Esophagus squamous epithelium (tissue), 5 donors: Measurements from ENCODE around the gene CMTM2. TPM values are rescaled to one million over a fixed set of nuclear protein-coding genes. Genes with fewer than 3 reads are reported as not detected.

Experiments used
- DNase-seq: peaks from one replicate; lab custom pipeline; 2025; lab: John Stamatoyannopoulos, UW
- H3K27ac ChIP-seq, 4 donors: fragments of 200-600 bp; sonication (generic); one replicate each; pipeline ENCODE4 v1.5.1; 2016 to 2019; ENCODE audit warnings: mild to moderate bottlenecking in 1 of 4
- H3K27me3 ChIP-seq, 4 donors: fragments of 200-600 bp; sonication (generic); 1 replicate in 3 of 4; 2 replicates in 1 of 4; pipeline versions ENCODE4 v1.5.1 to v1.6.0; 2017 to 2021; ENCODE audit warnings: antibody characterized with exemption in 1 of 4
- H3K36me3 ChIP-seq, 3 donors: fragments of 200-600 bp; sonication (generic); one replicate each; pipeline ENCODE4 v1.5.1; 2016 to 2019
- H3K4me1 ChIP-seq, 3 donors: fragments of 200-600 bp; sonication (generic); one replicate each; pipeline ENCODE4 v1.5.1; 2017 to 2019
- H3K4me3 ChIP-seq, 4 donors: fragments of 200-600 bp; sonication (generic); 1 replicate in 3 of 4; 2 replicates in 1 of 4; pipeline ENCODE4 v1.5.1; 2016 to 2019; ENCODE audit warnings: mild to moderate bottlenecking in 2 of 4, moderate library complexity in 1 of 4
- H3K9me3 ChIP-seq, 3 donors: fragments of 200-600 bp; sonication (generic); one replicate each; pipeline ENCODE4 v1.5.1; 2016 to 2019
- POLR2A ChIP-seq, 4 donors: fragments of 450-650 bp; IDR thresholded peaks; one replicate each; pipeline ENCODE4 v1.6.1; 2017; ENCODE audit warnings: antibody characterized with exemption in 4 of 4, mild to moderate bottlenecking in 4 of 4, moderate library complexity in 3 of 4
- WGBS, 2 donors: methylation state at CpG; one replicate each; pipeline ENCODE4 v1.1.5; 2018; 5-methylcytosine and 5-hydroxymethylcytosine counted together
- intact Hi-C: fragments of 100-400 bp; cut with DNase I; formaldehyde crosslinking; loops from one replicate; pipeline ENCODE4 v1.15.0; 2022
- total RNA-seq, 4 donors: library from RNA; depleted of rRNA; stranded (reverse); fragments of >200 nt; gene quantifications; one replicate each; pipeline ENCODE4 v1.1.0, GENCODE V29; 2016
- TF ChIP-seq, protein P1 (sequence below), 6 experiments: fragments of 450-650 bp in 4 of 6; fragments of 200-600 bp in 2 of 6; sonication (generic) in 2 of 6; IDR thresholded peaks; one replicate each; pipeline ENCODE4 v1.5.1; 2016 to 2019; ENCODE audit warnings: antibody characterized with exemption in 6 of 6, mild to moderate bottlenecking in 4 of 6, moderate library complexity in 4 of 6
- donor health status: DM: yes; HTN: yes; CAD: no.

The CMTM2 gene
- total RNA-seq, 4 donors from 2014 or later, result not detected

DNA sequence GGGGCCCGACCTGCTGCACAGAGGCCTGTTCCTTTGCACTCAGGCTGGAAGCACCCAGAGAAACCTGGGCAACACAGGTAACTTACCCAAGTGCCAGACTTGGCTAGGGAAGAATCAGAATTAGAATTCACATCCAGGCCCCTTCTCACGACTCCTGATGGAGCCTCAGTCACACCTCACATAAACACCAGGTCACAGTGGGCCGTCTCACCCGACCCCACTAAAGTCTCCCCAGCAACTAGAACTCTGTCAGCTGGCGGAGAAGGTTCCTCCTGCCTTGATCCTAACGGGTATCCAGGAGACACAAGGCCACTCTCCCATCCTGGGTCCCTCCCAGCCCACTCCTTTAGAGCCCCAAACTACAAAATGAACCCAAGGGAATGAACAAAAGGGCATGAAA, 35.7 kb upstream of the CMTM2 start:
- Histone ChIP-seq H3K9me3 (no peaks in the 10 kb centered on the region), H3K27ac (no peak overlapping the region), H3K36me3 (peaks cover 0 to 77% (median 0%) of the 10 kb centered on the region in 3 donors), H3K4me3 (no peak overlapping the region), H3K4me1 (peaks cover 0 to 28% (median 2%) of the 10 kb centered on the region in 3 donors), H3K27me3 (no peaks in the 10 kb centered on the region)
- no peak for DNase-seq
- WGBS, 2 donors, result 90 to 97% methylated on average over 4 to 5 of the region's 6 CpGs
- intact Hi-C loops, result no loop called here
- TF ChIP-seq POLR2A (IDR thresholded peaks at IDR 0.05), result no peak
- TF ChIP-seq, protein P1, sequence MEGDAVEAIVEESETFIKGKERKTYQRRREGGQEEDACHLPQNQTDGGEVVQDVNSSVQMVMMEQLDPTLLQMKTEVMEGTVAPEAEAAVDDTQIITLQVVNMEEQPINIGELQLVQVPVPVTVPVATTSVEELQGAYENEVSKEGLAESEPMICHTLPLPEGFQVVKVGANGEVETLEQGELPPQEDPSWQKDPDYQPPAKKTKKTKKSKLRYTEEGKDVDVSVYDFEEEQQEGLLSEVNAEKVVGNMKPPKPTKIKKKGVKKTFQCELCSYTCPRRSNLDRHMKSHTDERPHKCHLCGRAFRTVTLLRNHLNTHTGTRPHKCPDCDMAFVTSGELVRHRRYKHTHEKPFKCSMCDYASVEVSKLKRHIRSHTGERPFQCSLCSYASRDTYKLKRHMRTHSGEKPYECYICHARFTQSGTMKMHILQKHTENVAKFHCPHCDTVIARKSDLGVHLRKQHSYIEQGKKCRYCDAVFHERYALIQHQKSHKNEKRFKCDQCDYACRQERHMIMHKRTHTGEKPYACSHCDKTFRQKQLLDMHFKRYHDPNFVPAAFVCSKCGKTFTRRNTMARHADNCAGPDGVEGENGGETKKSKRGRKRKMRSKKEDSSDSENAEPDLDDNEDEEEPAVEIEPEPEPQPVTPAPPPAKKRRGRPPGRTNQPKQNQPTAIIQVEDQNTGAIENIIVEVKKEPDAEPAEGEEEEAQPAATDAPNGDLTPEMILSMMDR (IDR thresholded peaks at IDR 0.05), result no peak

DNA sequence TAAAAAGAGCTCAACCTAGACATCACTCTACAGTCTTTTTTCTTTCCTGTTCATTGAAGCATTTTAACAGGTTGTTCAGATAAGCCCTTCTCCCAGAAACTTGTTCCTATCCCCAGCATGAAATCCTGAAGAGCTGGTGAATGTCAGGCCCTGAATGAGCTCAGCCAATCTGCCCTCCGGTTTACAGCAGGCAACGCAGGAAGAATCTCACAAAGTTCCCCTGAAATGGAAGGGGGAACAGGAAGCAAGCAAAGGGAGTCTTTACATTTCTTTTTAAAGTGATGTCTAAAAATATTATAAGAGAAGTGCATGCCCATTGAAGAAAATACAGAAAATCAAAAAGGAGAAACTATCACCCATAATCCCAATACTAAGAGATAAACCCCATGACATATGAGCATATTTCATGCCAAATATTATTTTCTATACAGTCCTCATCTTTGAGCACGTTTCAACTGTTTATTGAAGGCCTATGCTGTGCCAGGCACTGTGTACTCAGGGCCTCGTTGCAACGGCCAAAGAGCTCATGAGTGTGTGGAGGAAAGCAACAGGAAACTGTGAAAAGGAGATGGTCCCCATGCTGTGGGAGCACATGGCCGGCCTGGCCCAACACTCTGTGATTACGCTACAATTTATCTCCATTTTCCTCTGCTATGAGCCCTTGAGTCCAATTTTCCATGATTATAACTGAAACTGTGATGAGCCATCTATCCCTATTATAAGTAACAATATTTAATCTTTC, 35.1 kb upstream of the CMTM2 start:
- Histone ChIP-seq H3K9me3 (no peaks in the 10 kb centered on the region), H3K36me3 (peaks cover 0 to 71% (median 0%) of the 10 kb centered on the region in 3 donors), H3K27me3 (no peaks in the 10 kb centered on the region), H3K27ac (no peak overlapping the region), H3K4me3 (no peak overlapping the region), H3K4me1 (peaks cover 0 to 30% (median 8%) of the 10 kb centered on the region in 3 donors)
- DNase-seq, result no peak
- TF ChIP-seq POLR2A (IDR thresholded peaks at IDR 0.05), result no peak
- TF ChIP-seq, protein P1 (IDR thresholded peaks at IDR 0.05), result no peak
- 52 to 75% methylated on average over 7 of the region's 7 CpGs for WGBS, 2 donors
- intact Hi-C loops, result no loop called here

DNA sequence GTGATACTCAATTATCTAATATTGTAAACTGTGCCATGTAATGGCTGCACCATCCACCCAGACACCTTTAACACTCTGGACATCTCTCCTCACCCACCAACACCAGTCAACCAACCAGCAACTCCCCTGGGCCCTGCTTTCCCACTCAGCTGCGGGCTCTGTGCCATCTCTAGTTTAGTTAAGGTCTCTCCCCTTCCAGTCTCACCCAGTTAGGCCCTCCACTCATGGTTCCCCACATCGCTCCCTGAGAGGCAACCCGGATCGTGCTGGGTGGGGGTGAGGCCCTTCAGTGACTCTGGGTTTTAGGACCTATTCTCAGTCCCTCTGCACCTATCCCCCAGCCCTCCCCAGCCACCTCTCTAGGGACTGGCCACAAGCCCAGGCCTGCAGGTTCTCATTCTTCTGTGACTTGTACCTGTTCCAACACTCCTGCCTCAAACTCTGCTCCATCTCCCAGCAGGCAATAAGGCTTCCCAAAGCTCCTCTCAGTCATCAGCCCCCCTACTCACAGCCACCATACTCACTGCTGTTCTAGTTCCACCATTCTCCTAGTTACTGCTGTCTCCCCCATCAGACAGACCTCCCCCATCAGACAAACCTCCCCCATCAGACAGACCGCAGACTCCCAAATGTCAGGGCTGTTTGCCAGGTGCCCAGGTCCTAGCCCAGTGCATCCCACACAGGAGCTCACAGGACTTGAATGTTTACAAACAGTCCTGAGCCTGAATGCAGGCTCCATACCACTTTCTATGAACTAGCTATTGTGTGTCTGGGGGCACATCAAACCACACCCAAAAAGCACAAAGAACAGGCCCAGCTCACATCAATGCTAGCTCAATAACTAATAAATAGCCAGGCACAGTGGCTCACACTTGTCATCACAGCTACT, 31.9 kb upstream of the CMTM2 start:
- H3K4me1 ChIP-seq, result peaks cover 19 to 50% (median 24%) of the 10 kb centered on the region in 3 donors
- H3K9me3 ChIP-seq, result no peaks in the 10 kb centered on the region
- TF ChIP-seq, protein P1 (IDR thresholded peaks at IDR 0.05), result no peak
- peaks cover 0 to 45% (median 0%) of the 10 kb centered on the region in 3 donors for H3K36me3 ChIP-seq
- peak overlapping the region in 2 of 4 donors; percentile 23 to 97 for H3K27ac ChIP-seq
- DNase-seq, result no peak
- WGBS, 2 donors, result 87 to 90% methylated on average over 3 to 5 of the region's 5 CpGs
- no peak overlapping the region for H3K4me3 ChIP-seq
- intact Hi-C loops, result no loop called here
- H3K27me3 ChIP-seq, result no peaks in the 10 kb centered on the region

DNA sequence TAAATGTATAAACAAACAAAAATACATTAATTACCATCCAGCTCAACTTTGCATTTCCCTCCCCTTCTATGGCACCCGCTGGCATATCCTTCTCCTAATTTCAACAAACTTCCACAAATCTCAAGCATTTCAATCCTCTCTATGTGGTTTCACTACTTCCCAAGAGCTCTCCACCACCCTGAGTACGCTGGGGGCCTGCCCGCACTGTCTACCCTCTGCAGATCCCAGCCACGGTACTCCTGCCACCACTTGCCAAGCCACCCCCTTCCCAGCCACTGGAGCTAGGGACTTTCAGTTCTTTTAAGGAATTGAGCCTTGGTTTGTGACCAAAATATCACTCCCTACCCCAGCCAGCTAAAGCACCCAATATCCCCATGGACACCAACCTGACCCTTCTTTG, 31.2 kb upstream of the CMTM2 start:
- Histone ChIP-seq H3K27me3 (no peaks in the 10 kb centered on the region), H3K4me1 (peaks cover 24 to 57% (median 27%) of the 10 kb centered on the region in 3 donors), H3K9me3 (no peaks in the 10 kb centered on the region), H3K36me3 (peaks cover 0 to 41% (median 0%) of the 10 kb centered on the region in 3 donors), H3K27ac (peak overlapping the region in 3 of 4 donors; percentile 92 to 97 (median 93)), H3K4me3 (no peak overlapping the region)
- no peak for DNase-seq
- intact Hi-C loops, result no loop called here
- WGBS, 2 donors, result 74 to 90% methylated on average over 4 of the region's 4 CpGs
- TF ChIP-seq, protein P1 (IDR thresholded peaks at IDR 0.05), result no peak
- TF ChIP-seq POLR2A (IDR thresholded peaks at IDR 0.05), result no peak
